AG08395 (cell line): ENCODE results near the gene VIT.

ENCODE experiments used
- DNase-seq: peaks from one replicate; pipeline ENCODE4 v3.0.0; 2012; ENCODE audit warnings: mixed read lengths, low spot score

VIT gene

GRCh38 chr2:36859366-36859792, 162.9 kb downstream of the VIT start:
- no peak for DNase-seq

DNA sequence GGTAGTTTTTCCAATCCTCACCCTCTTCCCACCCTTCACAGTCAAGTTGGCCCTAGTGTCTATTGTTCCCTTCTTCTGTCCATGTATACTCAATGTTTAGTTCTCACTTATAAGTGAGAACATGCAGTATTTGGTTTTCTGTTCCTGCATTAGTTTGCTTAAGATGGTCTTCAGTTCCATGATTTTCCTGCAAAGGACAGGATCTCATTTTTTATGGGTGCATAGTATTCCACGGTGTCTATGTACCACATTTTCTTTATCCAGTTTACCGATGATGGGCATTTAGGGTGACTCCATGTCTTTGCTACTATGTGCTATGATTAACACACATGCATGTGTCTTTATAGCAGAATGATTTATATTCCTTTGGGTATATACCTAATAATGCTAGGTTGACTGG, 165.4 kb downstream of the VIT start:
- DNase-seq: no peak
